Natural killer cell (primary cell): ENCODE data around the gene ST3GAL2. TPM values are rescaled to one million over a fixed set of nuclear protein-coding genes. Genes with fewer than 3 reads are reported as not detected.
"Not testable (repeated sequence)": the region's sequence is repeated elsewhere in the genome, so short reads cannot be mapped to it uniquely, and the experiment has no call there.

Experiments used
- ATAC-seq, 3 donors: fragments of 150-1000 bp in 2 of 3; fragments of 200-7000 bp in 1 of 3; cut with Tn5 transposase; 1 replicate in 1 of 3; 2 replicates in 2 of 3; pipeline ENCODE4 v1.10.0; 2021; ENCODE audit warnings: mild to moderate bottlenecking in 2 of 3, moderate library complexity in 2 of 3
- DNase-seq, 2 donors: peaks; one replicate each; pipeline versions ENCODE4 v3.0.0 to v3.0.0-alpha.2; 2013 to 2021; ENCODE audit warnings: mixed read lengths in 1 of 2
- H3K27ac ChIP-seq: one replicate; pipeline ENCODE4 v1.5.1; 2013; ENCODE audit warnings: mild to moderate bottlenecking, low read length
- H3K27me3 ChIP-seq: one replicate; pipeline ENCODE4 v1.6.1; 2013; ENCODE audit warnings: low read length; ENCODE audit not compliant: control insufficient read depth, insufficient read depth
- H3K36me3 ChIP-seq: one replicate; pipeline ENCODE4 v1.6.1; 2013; ENCODE audit warnings: low read length; ENCODE audit not compliant: control insufficient read depth, insufficient read depth
- H3K4me1 ChIP-seq: one replicate; pipeline ENCODE4 v1.6.1; 2013; ENCODE audit warnings: low read length; ENCODE audit not compliant: control insufficient read depth, insufficient read depth
- H3K4me3 ChIP-seq: one replicate; pipeline ENCODE4 v1.5.1; 2013; ENCODE audit warnings: low read length
- H3K9me3 ChIP-seq: one replicate; pipeline ENCODE4 v1.6.1; 2013; ENCODE audit warnings: low read length; ENCODE audit not compliant: control insufficient read depth, insufficient read depth
- H3K27ac Mint-ChIP-seq, 2 donors: one replicate each; pipeline ENCODE4 v1.8.0; 2022; ENCODE audit warnings: mild to moderate bottlenecking in 2 of 2, mixed read lengths in 2 of 2, moderate library complexity in 1 of 2
- H3K27me3 Mint-ChIP-seq, 2 donors: one replicate each; pipeline ENCODE4 v1.8.0; 2022; ENCODE audit warnings: low read depth in 2 of 2, mixed read lengths in 2 of 2
- H3K36me3 Mint-ChIP-seq: one replicate; pipeline ENCODE4 v1.8.0; 2022; ENCODE audit warnings: mixed read lengths
- H3K4me1 Mint-ChIP-seq, 2 donors: one replicate each; pipeline ENCODE4 v1.8.0; 2022; ENCODE audit warnings: mixed read lengths in 2 of 2
- H3K4me3 Mint-ChIP-seq: one replicate; pipeline ENCODE4 v1.8.0; 2022; ENCODE audit warnings: mild to moderate bottlenecking, moderate library complexity, mixed read lengths
- H3K9me3 Mint-ChIP-seq, 2 donors: one replicate each; pipeline ENCODE4 v1.8.0; 2022; ENCODE audit warnings: mixed read lengths in 2 of 2
- WGBS: methylation state at CpG from one replicate; pipeline ENCODE4 v1.1.7; 2013; ENCODE audit warnings: missing lambda C conversion rate; ENCODE audit not compliant: insufficient coverage; 5-methylcytosine and 5-hydroxymethylcytosine counted together
- intact Hi-C: fragments of 100-400 bp; cut with micrococcal nuclease; formaldehyde crosslinking; loops from one replicate; pipeline ENCODE4 v1.14.2; 2022
- total RNA-seq, 4 donors: library from RNA; stranded (reverse); fragments of 120-200 nt in 1 of 4; gene quantifications; one replicate each; pipeline versions ENCODE4 v1.2.3 to v1.2.4, GENCODE V29; 2013 to 2022
- TF ChIP-seq, protein P1 (sequence below): fragments of 200-600 bp; IDR thresholded peaks from one replicate; pipeline ENCODE4 v1.8.0; 2022; ENCODE audit warnings: antibody characterized with exemption

The ST3GAL2 gene
- total RNA-seq, 3 donors from 2014 or later (not counting 1 experiment from before 2014, with no cell fraction given): 25.9 to 39.1 (median 36.9) TPM

DNA sequence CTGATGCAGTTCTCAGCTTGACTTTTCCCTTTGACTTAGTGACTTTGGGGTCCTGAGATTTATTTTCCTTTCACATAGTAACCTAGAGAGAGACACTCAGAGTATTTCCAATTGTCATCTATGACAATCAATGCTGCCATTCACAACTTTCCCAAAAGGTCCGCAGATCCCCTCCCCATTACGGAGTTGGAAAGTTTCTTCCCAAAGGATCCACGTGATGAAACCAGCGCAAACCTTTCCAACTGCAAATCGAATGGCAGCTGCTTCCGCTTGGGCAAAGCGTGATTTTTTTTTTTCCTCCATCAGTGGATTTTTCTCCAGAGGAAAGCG lies 15.0 kb upstream of the ST3GAL2 start:
- ATAC-seq (no peak), DNase-seq (no peak)
- Mint-ChIP-seq H3K4me1 (peaks cover 10 to 20% of the 10 kb centered on the region in 2 donors), H3K9me3 (no peaks in the 10 kb centered on the region), H3K36me3 (no peaks in the 10 kb centered on the region), H3K27ac (peak overlapping the region; percentile 83 to 92), H3K27me3 (no peaks in the 10 kb centered on the region), H3K4me3 (peak overlapping the region; percentile 95)
- TF ChIP-seq, protein P1, sequence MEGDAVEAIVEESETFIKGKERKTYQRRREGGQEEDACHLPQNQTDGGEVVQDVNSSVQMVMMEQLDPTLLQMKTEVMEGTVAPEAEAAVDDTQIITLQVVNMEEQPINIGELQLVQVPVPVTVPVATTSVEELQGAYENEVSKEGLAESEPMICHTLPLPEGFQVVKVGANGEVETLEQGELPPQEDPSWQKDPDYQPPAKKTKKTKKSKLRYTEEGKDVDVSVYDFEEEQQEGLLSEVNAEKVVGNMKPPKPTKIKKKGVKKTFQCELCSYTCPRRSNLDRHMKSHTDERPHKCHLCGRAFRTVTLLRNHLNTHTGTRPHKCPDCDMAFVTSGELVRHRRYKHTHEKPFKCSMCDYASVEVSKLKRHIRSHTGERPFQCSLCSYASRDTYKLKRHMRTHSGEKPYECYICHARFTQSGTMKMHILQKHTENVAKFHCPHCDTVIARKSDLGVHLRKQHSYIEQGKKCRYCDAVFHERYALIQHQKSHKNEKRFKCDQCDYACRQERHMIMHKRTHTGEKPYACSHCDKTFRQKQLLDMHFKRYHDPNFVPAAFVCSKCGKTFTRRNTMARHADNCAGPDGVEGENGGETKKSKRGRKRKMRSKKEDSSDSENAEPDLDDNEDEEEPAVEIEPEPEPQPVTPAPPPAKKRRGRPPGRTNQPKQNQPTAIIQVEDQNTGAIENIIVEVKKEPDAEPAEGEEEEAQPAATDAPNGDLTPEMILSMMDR: no peak
- H3K4me3 ChIP-seq: peak overlapping the region; percentile 73
- H3K36me3 ChIP-seq: no peaks in the 10 kb centered on the region
- H3K4me1 ChIP-seq: peaks cover 21% of the 10 kb centered on the region
- no peaks in the 10 kb centered on the region for H3K9me3 ChIP-seq
- 1% methylated on average over 8 of the region's 8 CpGs for WGBS
- intact Hi-C loops: loop anchor here (1.0 to 5.0 kb wide), 3 partner anchors 15 to 73 kb away; partner anchors contain the start of gene ST3GAL2
- H3K27me3 ChIP-seq: no peaks in the 10 kb centered on the region
- peak overlapping the region; percentile 89 for H3K27ac ChIP-seq

GRCh38 chr16:70453117-70453891 lies 14.4 kb upstream of the ST3GAL2 start:
- peak overlapping the region; percentile 83 to 92 for H3K27ac Mint-ChIP-seq
- peak overlapping the region; percentile 95 for H3K4me3 Mint-ChIP-seq
- intact Hi-C loops: loop anchor here (5.0 kb wide), 1 partner anchor 51 kb away; no protein-coding TSS in a partner anchor
- ATAC-seq (no peak), DNase-seq (no peak)
- H3K4me3 ChIP-seq: peak overlapping the region; percentile 73
- H3K4me1 Mint-ChIP-seq: peaks cover 10 to 20% of the 10 kb centered on the region in 2 donors
- no peaks in the 10 kb centered on the region for H3K9me3 ChIP-seq
- peaks cover 21% of the 10 kb centered on the region for H3K4me1 ChIP-seq
- TF ChIP-seq, protein P1: no peak
- H3K27me3 ChIP-seq: no peaks in the 10 kb centered on the region
- H3K36me3 ChIP-seq: no peaks in the 10 kb centered on the region
- no peaks in the 10 kb centered on the region for H3K36me3 Mint-ChIP-seq
- H3K27me3 Mint-ChIP-seq: no peaks in the 10 kb centered on the region
- no peaks in the 10 kb centered on the region for H3K9me3 Mint-ChIP-seq
- peak overlapping the region; percentile 89 for H3K27ac ChIP-seq
- WGBS: over 99% methylated on average over 11 of the region's 11 CpGs

GRCh38 chr16:70451004-70451340 lies 12.1 kb upstream of the ST3GAL2 start:
- H3K4me3 ChIP-seq, H3K27me3 Mint-ChIP-seq, H3K27ac ChIP-seq, ATAC-seq, H3K36me3 ChIP-seq, DNase-seq, H3K4me3 Mint-ChIP-seq, H3K36me3 Mint-ChIP-seq, H3K27me3 ChIP-seq, H3K27ac Mint-ChIP-seq, H3K9me3 Mint-ChIP-seq, H3K9me3 ChIP-seq: not testable (repeated sequence)
- intact Hi-C loops: loop anchor here (5.0 kb wide), 1 partner anchor 49 kb away; no protein-coding TSS in a partner anchor
- H3K4me1 Mint-ChIP-seq: peaks cover 7 to 20% of the 10 kb centered on the region in 2 donors
- H3K4me1 ChIP-seq: peaks cover 21% of the 10 kb centered on the region
- WGBS: 61% methylated on average over 23 of the region's 25 CpGs

- H3K4me3 Mint-ChIP-seq: not testable (repeated sequence)
- intact Hi-C loops: loop anchor here (5.0 kb wide), 1 partner anchor 48 kb away; no protein-coding TSS in a partner anchor
Observed at GRCh38 chr16:70450142-70451003, 11.5 kb upstream of the ST3GAL2 start.

More at GRCh38 chr16:70450142-70451003, 11.5 kb upstream of the ST3GAL2 start:
- not testable (repeated sequence) for H3K9me3 Mint-ChIP-seq, H3K9me3 ChIP-seq, H3K36me3 Mint-ChIP-seq, ATAC-seq, H3K27ac ChIP-seq, H3K27me3 ChIP-seq, H3K4me3 ChIP-seq, H3K27me3 Mint-ChIP-seq, H3K36me3 ChIP-seq, H3K27ac Mint-ChIP-seq, DNase-seq
- peaks cover 5 to 20% of the 10 kb centered on the region in 2 donors for H3K4me1 Mint-ChIP-seq
- WGBS: 84% methylated on average over 32 of the region's 37 CpGs
- peaks cover 17% of the 10 kb centered on the region for H3K4me1 ChIP-seq
